ENCODE results near the gene FOXP1. TPM values are rescaled to one million over a fixed set of nuclear protein-coding genes. Genes with fewer than 3 reads are reported as not detected.
"Not testable (repeated sequence)": the region's sequence is repeated elsewhere in the genome, so short reads cannot be mapped to it uniquely, and the experiment has no call there.

Gene FOXP1
- total RNA-seq, 4 donors from 2014 or later: 86.4 to 107 (median 93.8) TPM

DNA sequence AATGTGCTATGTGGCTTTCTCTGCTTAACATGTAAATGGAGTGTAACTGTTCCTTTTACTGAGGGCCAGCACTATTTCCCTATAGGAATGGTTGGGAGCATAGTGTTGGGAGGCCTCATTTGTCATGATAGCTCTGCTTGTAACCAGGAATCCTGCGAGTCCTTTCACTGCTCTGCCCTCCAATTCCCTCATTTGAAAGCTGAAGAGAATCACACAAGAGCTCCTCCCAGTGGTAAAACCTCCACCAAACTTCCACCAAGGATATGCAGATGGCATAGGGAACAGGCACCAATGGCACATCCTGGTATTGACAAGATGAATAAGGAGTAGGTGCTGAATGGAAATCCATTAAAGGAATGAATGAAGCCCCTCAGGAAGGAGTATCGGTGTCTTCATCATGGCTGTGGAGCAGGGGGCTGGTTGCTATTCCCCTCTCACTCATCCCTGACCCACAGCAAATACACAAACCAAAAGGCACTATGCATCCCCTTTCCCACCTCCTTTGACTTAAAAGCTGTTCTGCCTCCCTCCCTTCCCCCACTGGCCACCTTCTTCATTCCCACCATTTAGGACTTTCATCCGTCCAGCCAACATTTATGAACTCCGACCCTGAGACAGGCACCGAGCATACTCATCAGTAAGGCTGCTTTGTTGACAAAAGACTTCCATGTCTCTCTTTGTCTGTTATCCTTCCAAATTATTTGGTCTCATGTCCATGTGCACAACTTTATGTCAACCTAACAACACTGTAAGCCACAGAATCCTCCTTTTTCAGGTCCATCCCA, 560.8 kb downstream of the FOXP1 start:
- Histone ChIP-seq H3K36me3 (peaks cover 0 to 5% (median 0%) of the 10 kb centered on the region in 3 donors), H3K27me3 (no peaks in the 10 kb centered on the region), H3K9me3 (no peaks in the 10 kb centered on the region), H3K27ac (no peak overlapping the region), H3K4me3 (no peak overlapping the region), H3K4me1 (peaks cover 0 to 19% (median 0%) of the 10 kb centered on the region in 4 donors)
- TF ChIP-seq, protein P1, sequence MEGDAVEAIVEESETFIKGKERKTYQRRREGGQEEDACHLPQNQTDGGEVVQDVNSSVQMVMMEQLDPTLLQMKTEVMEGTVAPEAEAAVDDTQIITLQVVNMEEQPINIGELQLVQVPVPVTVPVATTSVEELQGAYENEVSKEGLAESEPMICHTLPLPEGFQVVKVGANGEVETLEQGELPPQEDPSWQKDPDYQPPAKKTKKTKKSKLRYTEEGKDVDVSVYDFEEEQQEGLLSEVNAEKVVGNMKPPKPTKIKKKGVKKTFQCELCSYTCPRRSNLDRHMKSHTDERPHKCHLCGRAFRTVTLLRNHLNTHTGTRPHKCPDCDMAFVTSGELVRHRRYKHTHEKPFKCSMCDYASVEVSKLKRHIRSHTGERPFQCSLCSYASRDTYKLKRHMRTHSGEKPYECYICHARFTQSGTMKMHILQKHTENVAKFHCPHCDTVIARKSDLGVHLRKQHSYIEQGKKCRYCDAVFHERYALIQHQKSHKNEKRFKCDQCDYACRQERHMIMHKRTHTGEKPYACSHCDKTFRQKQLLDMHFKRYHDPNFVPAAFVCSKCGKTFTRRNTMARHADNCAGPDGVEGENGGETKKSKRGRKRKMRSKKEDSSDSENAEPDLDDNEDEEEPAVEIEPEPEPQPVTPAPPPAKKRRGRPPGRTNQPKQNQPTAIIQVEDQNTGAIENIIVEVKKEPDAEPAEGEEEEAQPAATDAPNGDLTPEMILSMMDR (IDR thresholded peaks at IDR 0.05): no peak
- TF ChIP-seq EP300 (IDR thresholded peaks at IDR 0.05) (no peak), POLR2A (IDR thresholded peaks at IDR 0.05) (no peak)
- DNase-seq (ENCODE audit: low spot score in 2 of 2): no peak
- WGBS, 2 donors: 74 to 77% methylated on average over 5 of the region's 5 CpGs

DNA sequence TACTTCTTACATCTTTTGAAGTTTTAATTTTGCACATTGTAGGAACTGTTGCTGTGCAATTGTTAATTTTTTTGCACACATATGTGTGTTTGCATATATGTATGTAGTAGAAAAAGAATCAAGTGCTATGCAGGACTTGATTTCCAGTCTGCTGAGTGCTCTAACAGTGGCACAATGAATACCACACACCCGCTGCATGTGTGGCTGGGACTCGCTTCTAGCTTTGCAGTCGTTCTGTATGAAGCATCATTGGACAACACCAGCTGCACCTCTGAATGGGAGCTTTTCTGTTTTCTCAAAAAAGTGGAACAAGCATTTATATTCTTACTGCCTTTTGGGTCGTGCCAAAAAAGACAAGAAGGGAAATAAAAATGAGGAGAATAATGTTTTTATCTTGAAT, 564.7 kb downstream of the FOXP1 start:
- Histone ChIP-seq H3K9me3 (no peaks in the 10 kb centered on the region), H3K36me3 (peaks cover 0 to 18% (median 9%) of the 10 kb centered on the region in 3 donors), H3K27ac (no peak overlapping the region), H3K4me3 (no peak overlapping the region), H3K27me3 (no peaks in the 10 kb centered on the region), H3K4me1 (peaks cover 0 to 35% (median 2%) of the 10 kb centered on the region in 4 donors)
- TF ChIP-seq POLR2A (IDR thresholded peaks at IDR 0.05) (no peak), EP300 (IDR thresholded peaks at IDR 0.05) (no peak)
- TF ChIP-seq, protein P1 (IDR thresholded peaks at IDR 0.05): no peak
- no peak for DNase-seq (ENCODE audit: low spot score in 2 of 2)
- WGBS, 2 donors: 66 to 76% methylated on average over 4 of the region's 4 CpGs

DNA sequence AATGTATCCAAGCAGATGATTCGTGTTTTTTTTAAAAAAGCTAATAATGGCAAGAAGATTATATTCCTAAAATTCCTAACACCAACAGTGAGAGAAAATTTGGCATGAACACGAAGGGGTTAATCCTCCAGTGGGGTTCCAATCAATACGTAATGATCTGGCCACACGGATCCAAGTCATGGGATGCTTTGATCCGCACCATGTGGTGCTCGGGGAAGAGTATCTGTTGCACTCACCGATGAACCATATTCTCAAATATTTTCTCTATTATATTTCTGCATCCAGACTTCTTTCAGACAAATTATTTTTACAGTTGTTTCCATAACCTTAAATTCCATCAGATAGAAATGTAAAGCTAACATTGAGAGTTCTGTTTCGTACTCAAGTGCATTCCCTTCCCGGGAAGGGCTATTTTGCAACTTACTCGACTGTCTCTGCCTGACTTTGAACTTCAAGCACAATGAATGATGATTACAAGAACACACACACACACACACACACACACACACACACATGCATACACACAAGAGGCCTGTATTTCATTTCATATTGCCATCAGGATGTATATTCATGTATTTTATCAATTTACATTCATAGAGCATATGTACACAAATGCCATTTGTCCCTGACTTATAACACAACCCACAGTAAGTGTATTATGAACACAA, 567.2 kb downstream of the FOXP1 start:
- Histone ChIP-seq H3K9me3 (no peaks in the 10 kb centered on the region), H3K4me1 (peaks cover 0 to 35% (median 7%) of the 10 kb centered on the region in 4 donors), H3K4me3 (no peak overlapping the region), H3K27me3 (no peaks in the 10 kb centered on the region), H3K27ac (no peak overlapping the region), H3K36me3 (peaks cover 0 to 18% (median 9%) of the 10 kb centered on the region in 3 donors)
- DNase-seq (ENCODE audit: low spot score in 2 of 2): no peak
- 44 to 46% methylated on average over 10 of the region's 10 CpGs for WGBS, 2 donors
- TF ChIP-seq EP300 (IDR thresholded peaks at IDR 0.05) (no peak), POLR2A (IDR thresholded peaks at IDR 0.05) (no peak)
- TF ChIP-seq, protein P1 (IDR thresholded peaks at IDR 0.05): no peak

- H3K4me3 ChIP-seq; H3K27ac ChIP-seq; H3K27me3 ChIP-seq; H3K9me3 ChIP-seq; DNase-seq (ENCODE audit: low spot score in 2 of 2): not testable (repeated sequence)
- H3K36me3 ChIP-seq: peaks cover 0 to 18% (median 9%) of the 10 kb centered on the region in 3 donors
- 98% methylated on average over 6 of the region's 6 CpGs for WGBS, 2 donors
- H3K4me1 ChIP-seq: peaks cover 0 to 35% (median 8%) of the 10 kb centered on the region in 4 donors
Measured at GRCh38 chr3:71014616-71015015, 568.9 kb downstream of the FOXP1 start.

DNA sequence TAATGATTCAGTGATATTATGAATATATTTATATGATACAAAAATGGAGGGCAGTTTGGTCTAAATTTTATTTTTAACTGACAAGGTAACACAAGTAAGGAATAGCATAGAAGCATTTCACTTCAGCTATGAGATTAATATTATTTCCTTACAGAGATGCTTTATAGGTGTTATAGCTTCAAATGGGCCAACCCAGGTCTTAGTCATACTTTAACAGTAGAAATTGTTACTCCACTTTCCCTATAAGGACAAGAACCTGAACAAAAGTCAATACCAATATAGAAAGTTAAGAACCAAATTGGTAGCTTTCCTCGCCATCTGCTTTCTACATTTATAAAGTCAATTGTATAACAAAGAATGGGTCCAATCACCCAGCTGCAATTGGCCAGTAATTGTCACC, 570.6 kb downstream of the FOXP1 start:
- no peak for DNase-seq (ENCODE audit: low spot score in 2 of 2)
- no peak overlapping the region for H3K27ac ChIP-seq
- H3K4me1 ChIP-seq: peaks cover 0 to 29% (median 11%) of the 10 kb centered on the region in 4 donors
- no peak overlapping the region for H3K4me3 ChIP-seq
- no peak for TF ChIP-seq POLR2A (IDR thresholded peaks at IDR 0.05)
- TF ChIP-seq EP300 (IDR thresholded peaks at IDR 0.05): no peak
- TF ChIP-seq, protein P1 (IDR thresholded peaks at IDR 0.05): no peak
- H3K36me3 ChIP-seq: peaks cover 0 to 18% (median 9%) of the 10 kb centered on the region in 3 donors
- no peaks in the 10 kb centered on the region for H3K9me3 ChIP-seq
- WGBS, 2 donors: 96 to 97% methylated on average over 1 of the region's 1 CpG
- H3K27me3 ChIP-seq: no peaks in the 10 kb centered on the region
